ENCODE measurements around the gene ELMO1. TPM values are rescaled to one million over a fixed set of nuclear protein-coding genes. Genes with fewer than 3 reads are reported as not detected.

ELMO1 gene
- polyA plus RNA-seq, 1 donor (not counting 4 experiments of a cell fraction or from before 2014, with no cell fraction given): not detected

DNA sequence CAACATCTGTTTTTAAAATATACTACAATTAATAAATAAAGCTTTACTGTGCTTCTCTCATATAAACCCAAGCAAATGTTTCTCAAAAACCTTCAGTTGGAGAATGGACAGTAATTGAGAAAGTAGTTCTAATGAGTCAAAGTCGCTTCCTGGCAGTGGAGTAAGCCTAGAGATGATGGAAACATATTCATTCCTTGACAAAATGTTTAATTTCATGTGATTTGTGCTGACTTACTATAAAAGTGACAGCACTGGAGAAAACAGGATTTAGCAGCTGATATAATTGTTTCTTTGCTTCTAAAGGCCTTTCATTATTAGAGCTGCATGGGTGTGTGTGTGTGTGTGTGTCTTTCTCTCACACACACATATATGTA lies 9.0 kb downstream of the ELMO1 start:
- Histone ChIP-seq H3K4me1 (ENCODE audit: control insufficient read depth, extremely low read depth, insufficient read depth, low read length) (no peaks in the 10 kb centered on the region), H3K9me1 (ENCODE audit: control insufficient read depth, extremely low read depth, insufficient read depth, low read length) (no peaks in the 10 kb centered on the region), H3K79me2 (ENCODE audit: control insufficient read depth, insufficient read depth, low read length) (no peaks in the 10 kb centered on the region), H3K9ac (ENCODE audit: control insufficient read depth, extremely low read depth, insufficient read depth, low read length) (no peak overlapping the region), H4K20me1 (ENCODE audit: control insufficient read depth, extremely low read depth, insufficient read depth, low read length) (no peaks in the 10 kb centered on the region), H3K9me3 (ENCODE audit: control insufficient read depth, low read depth, low read length) (no peaks in the 10 kb centered on the region), H2AFZ (ENCODE audit: control insufficient read depth, low read length) (no peak overlapping the region), H3K4me2 (ENCODE audit: control insufficient read depth, extremely low read depth, insufficient read depth, low read depth, low read length) (no peak overlapping the region), H3K4me3 (ENCODE audit: control insufficient read depth in 2 of 3, extremely low read depth in 1 of 3, insufficient read depth in 2 of 3, low read depth in 1 of 3, low read length in 3 of 3) (no peak overlapping the region), H3K27ac (ENCODE audit: control insufficient read depth, insufficient read depth, low read length) (no peak overlapping the region), H3K27me3 (ENCODE audit: control insufficient read depth, extremely low read depth, insufficient read depth, low read length) (no peaks in the 10 kb centered on the region), H3K36me3 (ENCODE audit: control insufficient read depth in 2 of 2, extremely low read depth in 1 of 2, insufficient read depth in 2 of 2, low read length in 2 of 2) (no peaks in the 10 kb centered on the region)
- DNase-seq (ENCODE audit: low read depth, low spot score) (no peak), FAIRE-seq (no peak)
- TF ChIP-seq, protein P1, sequence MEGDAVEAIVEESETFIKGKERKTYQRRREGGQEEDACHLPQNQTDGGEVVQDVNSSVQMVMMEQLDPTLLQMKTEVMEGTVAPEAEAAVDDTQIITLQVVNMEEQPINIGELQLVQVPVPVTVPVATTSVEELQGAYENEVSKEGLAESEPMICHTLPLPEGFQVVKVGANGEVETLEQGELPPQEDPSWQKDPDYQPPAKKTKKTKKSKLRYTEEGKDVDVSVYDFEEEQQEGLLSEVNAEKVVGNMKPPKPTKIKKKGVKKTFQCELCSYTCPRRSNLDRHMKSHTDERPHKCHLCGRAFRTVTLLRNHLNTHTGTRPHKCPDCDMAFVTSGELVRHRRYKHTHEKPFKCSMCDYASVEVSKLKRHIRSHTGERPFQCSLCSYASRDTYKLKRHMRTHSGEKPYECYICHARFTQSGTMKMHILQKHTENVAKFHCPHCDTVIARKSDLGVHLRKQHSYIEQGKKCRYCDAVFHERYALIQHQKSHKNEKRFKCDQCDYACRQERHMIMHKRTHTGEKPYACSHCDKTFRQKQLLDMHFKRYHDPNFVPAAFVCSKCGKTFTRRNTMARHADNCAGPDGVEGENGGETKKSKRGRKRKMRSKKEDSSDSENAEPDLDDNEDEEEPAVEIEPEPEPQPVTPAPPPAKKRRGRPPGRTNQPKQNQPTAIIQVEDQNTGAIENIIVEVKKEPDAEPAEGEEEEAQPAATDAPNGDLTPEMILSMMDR (optimal IDR thresholded peaks at IDR 0.05 in 1 of 3, IDR thresholded peaks at IDR 0.05 in 1 of 3, conservative IDR thresholded peaks at IDR 0.05 in 1 of 3; ENCODE audit: extremely low read depth in 1 of 3, insufficient read depth in 2 of 3, low read length in 3 of 3): no peak
- no peak for TF ChIP-seq EZH2 (IDR thresholded peaks at IDR 0.05; ENCODE audit: low read length)
- dilution Hi-C loops (cut with MboI; ENCODE audit: extremely low pct_ligation_motif_present, low sequenced_read_pairs): no loop called here

DNA sequence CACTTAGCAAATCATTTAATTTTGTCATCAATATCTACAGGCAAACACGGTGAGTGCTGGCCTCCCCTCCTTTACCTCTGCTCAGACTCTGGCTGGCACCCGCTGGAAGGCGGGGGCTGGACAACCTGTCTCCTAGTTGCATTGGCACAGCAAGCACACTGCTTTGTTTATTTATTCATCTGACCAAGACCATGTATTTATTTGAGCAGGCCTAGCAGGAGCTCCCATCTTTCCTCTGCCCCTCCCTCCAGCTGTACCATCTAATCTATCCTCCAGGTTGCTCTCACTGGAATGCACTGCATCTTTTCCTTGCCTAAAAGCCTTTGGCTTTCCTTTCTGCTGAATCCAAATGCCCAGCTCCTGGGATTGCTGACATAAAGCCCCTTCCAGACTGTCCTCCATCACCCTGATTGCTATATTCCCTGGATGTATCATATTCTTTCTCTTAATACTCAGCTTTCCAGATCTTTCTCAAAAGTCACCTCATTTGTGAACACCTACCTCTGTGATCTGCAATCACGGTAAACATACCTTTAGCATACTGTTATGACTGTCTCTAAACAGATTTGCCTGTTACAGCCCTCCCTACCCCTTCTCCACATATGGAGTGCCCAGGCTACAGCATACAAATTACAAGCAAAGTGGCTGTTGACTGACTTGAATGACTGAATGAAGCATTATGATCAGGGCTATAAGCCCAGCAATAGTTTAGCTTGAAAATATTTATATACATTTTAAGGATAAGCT lies 9.6 kb downstream of the ELMO1 start:
- H3K4me2 ChIP-seq (ENCODE audit: control insufficient read depth, extremely low read depth, insufficient read depth, low read depth, low read length): no peak overlapping the region
- no peak for FAIRE-seq
- H3K9me1 ChIP-seq (ENCODE audit: control insufficient read depth, extremely low read depth, insufficient read depth, low read length): no peaks in the 10 kb centered on the region
- H3K4me1 ChIP-seq (ENCODE audit: control insufficient read depth, extremely low read depth, insufficient read depth, low read length): no peaks in the 10 kb centered on the region
- no peak overlapping the region for H3K9ac ChIP-seq (ENCODE audit: control insufficient read depth, extremely low read depth, insufficient read depth, low read length)
- H3K27ac ChIP-seq (ENCODE audit: control insufficient read depth, insufficient read depth, low read length): no peak overlapping the region
- TF ChIP-seq, protein P1 (optimal IDR thresholded peaks at IDR 0.05 in 1 of 3, IDR thresholded peaks at IDR 0.05 in 1 of 3, conservative IDR thresholded peaks at IDR 0.05 in 1 of 3; ENCODE audit: extremely low read depth in 1 of 3, insufficient read depth in 2 of 3, low read length in 3 of 3): no peak
- no peak for TF ChIP-seq EZH2 (IDR thresholded peaks at IDR 0.05; ENCODE audit: low read length)
- no peak overlapping the region for H3K4me3 ChIP-seq (ENCODE audit: control insufficient read depth in 2 of 3, extremely low read depth in 1 of 3, insufficient read depth in 2 of 3, low read depth in 1 of 3, low read length in 3 of 3)
- no peaks in the 10 kb centered on the region for H3K79me2 ChIP-seq (ENCODE audit: control insufficient read depth, insufficient read depth, low read length)
- no peak for DNase-seq (ENCODE audit: low read depth, low spot score)
- H2AFZ ChIP-seq (ENCODE audit: control insufficient read depth, low read length): no peak overlapping the region
- no peaks in the 10 kb centered on the region for H4K20me1 ChIP-seq (ENCODE audit: control insufficient read depth, extremely low read depth, insufficient read depth, low read length)
- H3K27me3 ChIP-seq (ENCODE audit: control insufficient read depth, extremely low read depth, insufficient read depth, low read length): no peaks in the 10 kb centered on the region
- dilution Hi-C loops (cut with MboI; ENCODE audit: extremely low pct_ligation_motif_present, low sequenced_read_pairs): no loop called here
- no peaks in the 10 kb centered on the region for H3K36me3 ChIP-seq (ENCODE audit: control insufficient read depth in 2 of 2, extremely low read depth in 1 of 2, insufficient read depth in 2 of 2, low read length in 2 of 2)
- H3K9me3 ChIP-seq (ENCODE audit: control insufficient read depth, low read depth, low read length): no peaks in the 10 kb centered on the region

Measured in keratinocyte (primary cell).